Ishikawa (cell line): ENCODE measurements around the gene OPA3.

Experiments
- CEBPB ChIP-seq: IDR thresholded peaks from 2 replicates; pipeline ENCODE4 v1.6.1; 2012
- CREB1 ChIP-seq: IDR thresholded peaks from 2 replicates; pipeline ENCODE4 v1.6.1; 2012; ENCODE audit warnings: low read depth
- EGR1 ChIP-seq: IDR thresholded peaks from 2 replicates; pipeline ENCODE4 v1.6.1; 2012
- EP300 ChIP-seq: IDR thresholded peaks from 2 replicates; pipeline ENCODE4 v1.6.1; 2012; ENCODE audit warnings: borderline replicate concordance
- FOXM1 ChIP-seq: IDR thresholded peaks from 2 replicates; pipeline ENCODE4 v1.6.1; 2012; ENCODE audit warnings: low read depth, borderline replicate concordance
- MAX ChIP-seq: IDR thresholded peaks from 2 replicates; pipeline ENCODE4 v1.6.1; 2012
- NFIC ChIP-seq: IDR thresholded peaks from 2 replicates; pipeline ENCODE4 v1.6.1; 2012
- RAD21 ChIP-seq: IDR thresholded peaks from 2 replicates; pipeline ENCODE4 v1.6.1; 2012; ENCODE audit warnings: low read depth
- REST ChIP-seq: IDR thresholded peaks from 2 replicates; pipeline ENCODE4 v1.6.1; 2012; ENCODE audit warnings: low read depth, mild to moderate bottlenecking
- TAF1 ChIP-seq: IDR thresholded peaks from 2 replicates; pipeline ENCODE4 v1.6.1; 2012; ENCODE audit warnings: low read depth, mild to moderate bottlenecking
- TCF12 ChIP-seq: IDR thresholded peaks from 2 replicates; pipeline ENCODE4 v1.6.1; 2012; ENCODE audit warnings: low read depth
- TEAD4 ChIP-seq: IDR thresholded peaks from 2 replicates; pipeline ENCODE4 v1.6.1; 2012
- USF1 ChIP-seq: IDR thresholded peaks from 2 replicates; pipeline ENCODE4 v1.6.1; 2012
- YY1 ChIP-seq: IDR thresholded peaks from 2 replicates; pipeline ENCODE4 v1.6.1; 2012; ENCODE audit warnings: low read depth
- ZBTB7A ChIP-seq: IDR thresholded peaks from 2 replicates; pipeline ENCODE4 v1.6.1; 2012; ENCODE audit warnings: low read depth

Gene OPA3

GRCh38 chr19:45584332-45585157 lies at the start of gene OPA3:
Gene OPA3 (minus strand): TSS chr19:45584802. CDS start chr19:45584764, 38 bp downstream.
- TF ChIP-seq REST (no peak), RAD21 (no peak), FOXM1 (no peak), NFIC (no peak), EGR1 (peak; percentile 44; the same call in 1 of the 2 replicates), TEAD4 (peak; percentile 32; the same call in 1 of the 2 replicates), TAF1 (no peak; the same call in 1 of the 2 replicates), CEBPB (no peak), TCF12 (no peak), USF1 (peak; percentile 79), YY1 (peak; percentile 88), MAX (peak; percentile 82), CREB1 (peak; percentile 95), EP300 (no peak), ZBTB7A (no peak)

- TF ChIP-seq YY1 (no peak), REST (no peak), EGR1 (no peak), TEAD4 (peak; percentile 47), TCF12 (no peak), NFIC (0 out of 2 replicates have a peak, but pooled peaks have one; percentile 37), USF1 (no peak), EP300 (0 out of 2 replicates have a peak, but pooled peaks have one; percentile 41), CREB1 (peak; percentile 65; the same call in 1 of the 2 replicates), ZBTB7A (no peak), MAX (peak; percentile 52; the same call in 1 of the 2 replicates), TAF1 (no peak), CEBPB (no peak), FOXM1 (no peak), RAD21 (no peak)
These were observed 48.0 kb upstream of the OPA3 start for GRCh38 chr19:45632468-45633196.

- TF ChIP-seq TAF1 = no peak
- peak; percentile 69; the same call in 1 of the 2 replicates for TF ChIP-seq YY1
- TF ChIP-seq REST = no peak
- peak; percentile 87 for TF ChIP-seq TEAD4
- peak; percentile 32; the same call in 1 of the 2 replicates for TF ChIP-seq NFIC
- no peak for TF ChIP-seq RAD21
- TF ChIP-seq USF1 = no peak
- peak; percentile 67; the same call in 1 of the 2 replicates for TF ChIP-seq EP300
- peak; percentile 32; the same call in 1 of the 2 replicates for TF ChIP-seq MAX
- peak; percentile 45 for TF ChIP-seq CEBPB
- peak; percentile 62; the same call in 1 of the 2 replicates for TF ChIP-seq TCF12
- TF ChIP-seq EGR1 = no peak
- TF ChIP-seq FOXM1 = no peak
- no peak for TF ChIP-seq ZBTB7A
- TF ChIP-seq CREB1 = peak; percentile 47; the same call in 1 of the 2 replicates
These were observed 45.9 kb upstream of the OPA3 start for GRCh38 chr19:45630463-45630862.
